GM10847 (cell line): ENCODE data around the gene SELENOO.

Experiments used
- POLR2A ChIP-seq: IDR thresholded peaks from 2 replicates; pipeline ENCODE4 v1.6.1; 2011; ENCODE audit not compliant: insufficient read length; ENCODE audit errors: extremely low read depth

Gene SELENOO

GRCh38 chr22:50188356-50188755 lies 12.5 kb upstream of the SELENOO start:
- TF ChIP-seq POLR2A = no peak

GRCh38 chr22:50189184-50189848 lies 11.5 kb upstream of the SELENOO start:
- TF ChIP-seq POLR2A = no peak

- TF ChIP-seq POLR2A = no peak
These were observed 11.0 kb upstream of the SELENOO start for GRCh38 chr22:50189849-50190181.

DNA sequence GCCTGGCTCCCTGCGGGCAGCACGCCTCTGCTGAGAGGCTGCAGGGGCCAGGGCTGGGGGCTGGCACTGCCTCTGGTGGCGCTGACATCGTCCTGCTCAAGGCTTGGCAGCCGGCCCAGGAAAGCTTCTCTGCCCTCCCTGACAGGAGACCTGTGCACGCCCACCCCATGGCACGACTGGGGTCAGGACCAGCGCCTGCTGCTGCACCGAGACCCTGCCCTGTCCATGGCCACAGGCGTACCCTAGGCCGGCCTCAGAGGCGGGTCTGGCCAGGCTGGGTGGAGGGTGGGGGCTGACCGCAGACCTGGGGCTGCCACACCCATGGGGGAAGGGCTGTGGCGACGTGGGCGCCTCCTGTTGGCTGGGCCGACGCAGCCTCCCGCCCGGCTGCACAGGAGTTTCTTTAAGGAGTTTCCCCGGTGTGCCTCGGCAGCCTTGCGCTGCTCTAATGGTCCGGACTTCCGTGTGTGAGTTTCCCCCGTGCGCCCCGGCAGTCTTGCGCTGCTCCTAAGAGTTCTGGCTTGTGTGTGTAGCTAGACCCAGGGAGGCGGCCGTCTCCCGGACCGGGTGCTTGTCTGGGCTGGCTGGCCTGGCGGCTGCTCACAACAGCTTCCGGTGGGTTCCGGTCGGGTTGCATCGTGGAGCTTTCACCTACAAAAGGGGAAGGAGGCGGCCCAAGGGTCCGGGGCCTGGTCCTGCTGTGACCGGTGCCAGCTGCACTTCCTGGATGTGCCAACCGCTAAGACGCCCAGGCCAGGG lies 10.4 kb upstream of the SELENOO start:
- peak; percentile 70 for TF ChIP-seq POLR2A

DNA sequence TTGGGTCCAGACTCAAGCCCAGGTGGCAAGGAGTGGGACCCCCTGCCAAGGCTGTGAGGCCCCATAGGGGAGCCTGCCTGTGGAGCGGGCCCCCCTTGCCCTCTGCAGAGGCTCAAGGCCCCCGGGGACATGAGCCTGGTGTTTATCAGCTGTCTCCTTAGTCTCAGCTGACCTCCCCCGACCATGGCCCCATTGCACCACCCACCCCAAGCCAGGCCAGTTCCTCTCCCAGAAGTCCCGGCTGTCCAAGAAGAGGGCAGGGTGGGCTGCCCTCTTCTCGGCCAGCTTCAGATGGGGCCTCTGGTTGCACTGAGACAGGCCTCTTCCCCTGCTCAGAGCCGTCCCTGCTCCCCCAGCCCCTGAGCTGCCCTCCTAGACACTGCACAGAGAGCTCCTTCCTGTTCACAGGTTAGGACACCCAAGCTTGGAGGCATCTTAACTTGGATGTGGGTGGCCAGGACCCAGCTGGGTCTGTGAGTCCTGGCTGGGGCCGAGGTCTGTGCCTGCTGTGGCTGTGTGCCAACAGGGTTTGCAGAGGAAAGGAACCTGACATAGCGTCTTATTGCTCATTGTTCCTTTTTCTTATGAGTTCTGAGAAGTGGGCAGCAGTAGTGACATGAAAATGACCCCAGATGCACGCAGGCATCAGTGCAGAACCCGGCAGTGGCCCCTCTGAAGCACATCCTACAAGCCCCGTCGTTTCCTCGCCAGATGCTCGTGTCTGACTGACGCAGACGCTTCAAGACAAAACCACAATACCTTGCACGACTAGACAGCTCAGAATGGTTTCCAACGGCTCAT lies 9.7 kb upstream of the SELENOO start:
- TF ChIP-seq POLR2A = no peak

DNA sequence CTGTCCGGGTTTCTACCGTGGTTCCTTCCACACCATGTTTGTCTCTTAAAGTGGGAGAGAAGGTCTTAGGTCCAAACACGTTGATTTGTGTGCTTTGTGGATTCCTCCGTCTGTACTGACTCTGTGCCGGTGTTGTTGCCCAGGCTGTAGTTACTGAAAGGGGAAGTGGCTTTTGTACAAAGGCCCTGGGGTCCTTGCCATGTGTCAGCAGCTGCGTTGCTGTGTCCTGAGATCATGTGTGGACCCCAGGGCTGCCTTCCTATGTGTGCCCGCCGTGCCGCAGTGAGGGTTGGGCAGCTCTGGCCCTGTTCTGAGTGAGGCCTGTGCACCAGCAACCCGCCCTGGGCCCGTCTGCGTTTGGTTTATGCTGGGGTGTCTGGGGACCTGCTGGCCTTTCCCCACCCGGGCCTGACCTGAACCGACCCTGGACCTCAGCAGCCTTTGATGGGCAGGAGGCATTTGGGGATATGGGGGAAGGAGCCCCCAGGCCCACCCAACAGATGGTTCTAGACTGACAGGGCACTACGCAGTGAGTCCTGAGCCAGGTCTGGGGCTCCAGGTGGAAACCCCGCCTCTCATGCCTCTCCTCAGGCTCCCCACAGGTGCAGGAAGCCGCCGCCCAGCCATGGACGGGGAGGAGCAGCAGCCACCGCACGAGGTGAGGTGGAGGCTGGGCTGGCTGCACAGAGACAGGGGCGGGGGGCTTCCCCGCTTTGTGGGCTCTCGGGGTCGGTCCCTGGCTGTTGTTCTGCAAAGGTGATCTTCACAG lies 8.2 kb upstream of the SELENOO start:
- TF ChIP-seq POLR2A = no peak

- TF ChIP-seq POLR2A = no peak
These were observed 7.2 kb upstream of the SELENOO start for GRCh38 chr22:50193621-50194020.

DNA sequence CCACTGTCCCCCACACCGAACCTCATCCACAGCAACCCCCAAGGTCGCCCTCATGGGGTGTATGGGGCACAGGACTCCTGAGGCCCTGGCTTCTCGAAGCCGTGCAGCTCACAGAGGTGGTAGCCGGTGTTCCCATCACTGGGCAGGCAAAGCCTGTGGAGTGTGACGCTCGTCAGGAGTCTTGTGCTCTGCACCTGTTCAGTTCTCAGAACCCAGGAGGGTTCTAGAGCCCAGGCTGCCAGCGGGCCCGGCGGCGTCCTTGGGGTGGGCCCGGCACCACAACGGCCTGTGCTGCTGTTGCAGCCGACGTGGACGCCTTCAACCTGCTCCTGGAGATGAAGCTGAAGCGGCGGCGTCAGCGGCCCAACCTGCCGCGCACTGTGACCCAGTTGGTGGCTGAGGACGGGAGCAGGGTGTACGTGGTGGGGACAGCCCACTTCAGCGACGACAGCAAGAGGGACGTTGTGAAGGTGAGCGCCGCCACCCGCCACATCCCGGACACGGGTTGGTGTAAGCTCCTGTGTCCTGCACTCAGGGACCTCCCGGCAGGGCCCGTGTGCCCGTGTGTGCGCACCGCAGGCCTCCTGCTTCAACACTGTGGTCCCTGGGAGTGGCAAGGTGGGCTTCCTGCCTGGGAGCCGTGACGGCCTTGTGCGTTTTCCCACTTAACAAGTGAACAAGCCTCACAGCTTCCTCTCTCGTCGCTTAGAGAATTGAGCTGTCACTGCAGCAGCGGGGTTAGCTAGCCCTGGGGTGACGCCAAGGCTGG lies 6.6 kb upstream of the SELENOO start:
- TF ChIP-seq POLR2A = no peak

GRCh38 chr22:50196256-50196655 lies 4.6 kb upstream of the SELENOO start:
- TF ChIP-seq POLR2A = no peak

GRCh38 chr22:50197000-50197800 lies 3.6 kb upstream of the SELENOO start:
- no peak for TF ChIP-seq POLR2A

- TF ChIP-seq POLR2A = no peak
These were observed 2.8 kb upstream of the SELENOO start for GRCh38 chr22:50197856-50198623.

DNA sequence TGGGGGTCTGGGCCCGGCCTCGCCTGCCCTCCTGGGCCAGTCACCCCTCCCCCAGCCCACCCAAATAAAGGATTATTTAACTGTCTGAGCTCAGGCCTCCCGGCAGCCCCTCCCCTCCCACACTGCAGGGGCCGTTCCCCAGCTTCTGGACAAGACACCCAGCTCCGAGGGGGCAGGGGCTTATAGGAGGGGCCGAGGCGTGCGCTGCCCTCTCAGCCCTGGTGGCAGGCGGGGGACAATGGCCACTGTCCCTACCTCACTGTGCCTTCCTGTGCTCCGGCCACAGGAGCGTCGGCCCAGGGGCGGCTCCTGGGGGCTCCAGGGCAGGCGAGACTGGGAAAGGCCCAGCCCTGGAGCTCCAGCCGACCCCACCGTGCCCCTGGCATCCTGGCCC lies 2.2 kb upstream of the SELENOO start:
- TF ChIP-seq POLR2A = no peak

DNA sequence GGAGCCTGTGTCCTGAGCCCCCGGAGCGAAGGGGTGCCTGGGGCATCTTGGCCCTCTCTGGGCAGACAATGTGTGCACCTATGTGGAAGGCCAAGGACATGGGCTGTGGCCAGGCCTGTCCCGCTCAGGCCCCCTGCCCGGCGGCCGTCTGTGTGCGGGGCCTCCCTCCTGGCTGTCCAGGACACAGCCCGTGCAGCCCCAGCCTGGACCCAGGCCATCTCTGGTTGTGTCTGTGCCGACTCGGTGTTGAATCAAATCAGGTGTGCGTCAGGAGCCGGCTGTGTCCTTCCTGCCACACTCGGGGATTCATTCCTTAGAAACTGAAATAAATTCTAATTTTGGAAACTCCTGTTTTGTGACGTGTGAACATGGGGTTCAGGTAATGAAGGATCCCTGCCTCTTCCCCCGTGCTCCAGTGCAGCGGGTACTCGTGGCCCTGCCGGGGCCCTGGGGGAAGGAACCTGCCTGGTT lies 1.5 kb upstream of the SELENOO start:
- TF ChIP-seq POLR2A = no peak
